ENCODE measurements around the gene GLRX3. TPM values are rescaled to one million over a fixed set of nuclear protein-coding genes. Genes with fewer than 3 reads are reported as not detected.

The GLRX3 gene
- polyA plus RNA-seq, 1 of the 3 experiments (the other 2 are of a cell fraction): 93.8 TPM

- H3K9me3 ChIP-seq: no peaks in the 10 kb centered on the region
- H3K27me3 ChIP-seq (ENCODE audit: insufficient read depth): no peaks in the 10 kb centered on the region
- no peak overlapping the region for H3K9ac ChIP-seq
- no peaks in the 10 kb centered on the region for H3K9me2 ChIP-seq
- peak overlapping the region; percentile 54; the same call in 1 of the 2 replicates for H2AFZ ChIP-seq (ENCODE audit: low read depth)
- WGBS (ENCODE audit: low lambda C conversion rate): 8% methylated on average over 10 of the region's 10 CpGs
- no peaks in the 10 kb centered on the region for H3F3A ChIP-seq (replicated peaks; ENCODE audit: insufficient read depth)
- H3K4me3 ChIP-seq (ENCODE audit: low read depth in 2 of 2, low read length in 1 of 2): peak overlapping the region in 1 of 2 experiments; percentile 1; a peak in 1 of 4 replicates
- DNase-seq: peak; percentile 91
- no peaks in the 10 kb centered on the region for H3K79me2 ChIP-seq (ENCODE audit: insufficient read depth)
- ChIA-PET CTCF (interaction anchor here (0.8 to 4.2 kb wide), 17 partner anchors 10 to 1571 kb away, joined by 3 to 38 read pairs (median 4); partner anchors contain the start of genes C10orf143 and GLRX3), POLR2A (interaction anchor here (1.0 to 2.2 kb wide), 2 partner anchors 9 to 17 kb away, joined by 5 to 9 read pairs; partner anchors contain the start of genes C10orf143 and GLRX3)
- no peak overlapping the region for H3K4me2 ChIP-seq
- peaks cover 4 to 5% of the 10 kb centered on the region in 2 experiments; a peak in 1 of 4 replicates for H3K4me1 ChIP-seq (ENCODE audit: control insufficient read depth in 1 of 2, insufficient read depth in 2 of 2, low read depth in 1 of 2, low read length in 1 of 2)
- H4K20me1 ChIP-seq (ENCODE audit: insufficient read depth): no peaks in the 10 kb centered on the region
- H3K36me3 ChIP-seq (replicated peaks in 1 of 2; ENCODE audit: control insufficient read depth in 1 of 2, insufficient read depth in 2 of 2, low read length in 1 of 2): no peaks in the 10 kb centered on the region
- H3K27ac ChIP-seq (ENCODE audit: low read depth in 2 of 2, low read length in 1 of 2): no peak overlapping the region
- no peak for TF ChIP-seq FOXJ3 (CRISPR knock-in tag; IDR thresholded peaks at IDR 0.05)
- no peak for TF ChIP-seq USF1 (IDR thresholded peaks at IDR 0.05; ENCODE audit: borderline replicate concordance, low read depth)
- TF ChIP-seq POLR2AphosphoS5 (IDR thresholded peaks at IDR 0.05; ENCODE audit: low read depth, low read length): no peak
- peak; percentile 80 for TF ChIP-seq RAD21 (IDR thresholded peaks at IDR 0.05; ENCODE audit: low read length)
- no peak for TF ChIP-seq SIN3A (IDR thresholded peaks at IDR 0.05; ENCODE audit: borderline replicate concordance, low read depth, low read length)
- no peak for TF ChIP-seq IRF3 (IDR thresholded peaks at IDR 0.05; ENCODE audit: low read depth, low read length)
- TF ChIP-seq USF2 (IDR thresholded peaks at IDR 0.05; ENCODE audit: borderline replicate concordance, low read depth, low read length): no peak
- TF ChIP-seq RFX5 (IDR thresholded peaks at IDR 0.05; ENCODE audit: low read length): no peak
- no peak for TF ChIP-seq MEF2A (IDR thresholded peaks at IDR 0.05; ENCODE audit: borderline replicate concordance, low read depth)
- TF ChIP-seq TCF12 (IDR thresholded peaks at IDR 0.05): no peak
- no peak for TF ChIP-seq MAX (IDR thresholded peaks at IDR 0.05; ENCODE audit: low read depth)
- peak; percentile 52 for TF ChIP-seq CHD2 (IDR thresholded peaks at IDR 0.05; ENCODE audit: low read length, partially characterized antibody)
- TF ChIP-seq TEAD4 (IDR thresholded peaks at IDR 0.05; ENCODE audit: borderline replicate concordance, insufficient read depth): peak; percentile 68; the same call in 1 of the 2 replicates
- TF ChIP-seq EZH2phosphoT487 (IDR thresholded peaks at IDR 0.05; ENCODE audit: borderline replicate concordance, low read depth): no peak
- no peak for TF ChIP-seq NFIC (IDR thresholded peaks at IDR 0.05; ENCODE audit: borderline replicate concordance)
- TF ChIP-seq ELF1 (IDR thresholded peaks at IDR 0.05): no peak
- TF ChIP-seq REST (IDR thresholded peaks at IDR 0.05; ENCODE audit: low read depth, low read length): no peak
- TF ChIP-seq EP300 (IDR thresholded peaks at IDR 0.05; ENCODE audit: borderline replicate concordance in 1 of 2, low read depth in 1 of 2, low read length in 1 of 2): no peak
- no peak for TF ChIP-seq TAF1 (IDR thresholded peaks at IDR 0.05; ENCODE audit: borderline replicate concordance, low read depth, low read length)
- TF ChIP-seq SMC3 (IDR thresholded peaks at IDR 0.05; ENCODE audit: low read depth, low read length): peak; percentile 53
- no peak for TF ChIP-seq ZBTB33 (IDR thresholded peaks at IDR 0.05; ENCODE audit: borderline replicate concordance, low read depth)
These were observed 8.7 kb upstream of the GLRX3 start for GRCh38 chr10:130127364-130128061.
